SK-N-MC (cell line): ENCODE data around the gene RAB12.

Experiments used
- EZH2 ChIP-seq: fragments of 200-600 bp; sonication (generic); IDR thresholded peaks from one replicate; pipeline ENCODE4 v1.6.1; 2017; ENCODE audit warnings: antibody characterized with exemption
- POLR2AphosphoS5 ChIP-seq: IDR thresholded peaks from 2 replicates; pipeline ENCODE4 v1.6.1; 2012; ENCODE audit warnings: mild to moderate bottlenecking, low read depth, low read length, borderline replicate concordance

DNA sequence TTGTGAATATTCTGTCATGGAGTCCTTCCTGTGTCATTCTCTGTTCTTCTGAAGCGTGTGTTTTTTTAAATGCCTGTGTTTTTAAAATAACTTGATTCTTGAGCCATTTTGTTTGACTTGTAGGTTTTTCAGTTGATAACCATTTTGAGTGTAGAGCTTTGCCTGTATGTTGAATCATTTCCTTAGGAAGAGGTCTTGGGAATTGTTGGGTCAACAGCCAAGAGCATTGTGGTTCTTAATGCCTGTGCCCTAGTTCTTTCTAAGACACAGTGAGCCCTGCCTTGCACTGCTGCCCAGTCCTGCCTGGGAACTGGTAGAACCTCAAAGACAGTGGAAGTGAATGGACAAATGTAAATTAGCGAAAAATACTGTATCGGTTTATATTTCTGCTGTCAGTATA, 25.9 kb downstream of the RAB12 start:
- no peak for TF ChIP-seq POLR2AphosphoS5
- TF ChIP-seq EZH2: no peak
